ENCODE measurements around the gene RSPO3.

The RSPO3 gene

GRCh38 chr6:127083963-127084310 is 34.5 kb upstream of the RSPO3 start:
- Histone ChIP-seq H3K36me3 (ENCODE audit: control insufficient read depth, insufficient read depth, low read length) (no peaks in the 10 kb centered on the region), H3K4me3 (ENCODE audit: low read depth, low read length) (no peak overlapping the region)
- TF ChIP-seq CTCF (IDR thresholded peaks at IDR 0.05) = no peak

GRCh38 chr6:127085181-127085580 is 33.3 kb upstream of the RSPO3 start:
- Histone ChIP-seq H3K27me3 (ENCODE audit: control insufficient read depth, insufficient read depth, low read length) (no peaks in the 10 kb centered on the region), H3K79me2 (no peaks in the 10 kb centered on the region), H3K9me3 (ENCODE audit: control insufficient read depth, low read length) (no peaks in the 10 kb centered on the region), H3K9ac (no peak overlapping the region), H3K4me2 (ENCODE audit: low read length) (no peak overlapping the region), H3K4me1 (no peaks in the 10 kb centered on the region), H2AFZ (no peak overlapping the region), H3K36me3 (ENCODE audit: control insufficient read depth, insufficient read depth, low read length) (no peaks in the 10 kb centered on the region), H3K4me3 (ENCODE audit: low read depth, low read length) (no peak overlapping the region), H3K27ac (no peak overlapping the region)
- no peak for TF ChIP-seq CTCF (IDR thresholded peaks at IDR 0.05)

More at GRCh38 chr6:127083963-127084310, 34.5 kb upstream of the RSPO3 start:
- Histone ChIP-seq H3K4me2 (ENCODE audit: low read length) (no peak overlapping the region), H2AFZ (no peak overlapping the region), H3K79me2 (no peaks in the 10 kb centered on the region), H3K27ac (no peak overlapping the region), H3K9ac (no peak overlapping the region), H3K27me3 (ENCODE audit: control insufficient read depth, insufficient read depth, low read length) (no peaks in the 10 kb centered on the region), H3K4me1 (no peaks in the 10 kb centered on the region), H3K9me3 (ENCODE audit: control insufficient read depth, low read length) (no peaks in the 10 kb centered on the region)

- Histone ChIP-seq H3K79me2 (no peaks in the 10 kb centered on the region), H3K27ac (no peak overlapping the region), H3K27me3 (ENCODE audit: control insufficient read depth, insufficient read depth, low read length) (no peaks in the 10 kb centered on the region), H3K9me3 (ENCODE audit: control insufficient read depth, low read length) (no peaks in the 10 kb centered on the region), H3K4me1 (no peaks in the 10 kb centered on the region), H3K9ac (no peak overlapping the region), H3K4me3 (ENCODE audit: low read depth, low read length) (no peak overlapping the region), H2AFZ (no peak overlapping the region), H3K36me3 (ENCODE audit: control insufficient read depth, insufficient read depth, low read length) (no peaks in the 10 kb centered on the region), H3K4me2 (ENCODE audit: low read length) (no peak overlapping the region)
- TF ChIP-seq CTCF (IDR thresholded peaks at IDR 0.05) = no peak
Measured at GRCh38 chr6:127090051-127090450, 28.4 kb upstream of the RSPO3 start.

- Histone ChIP-seq H2AFZ (no peak overlapping the region), H3K9ac (no peak overlapping the region), H3K79me2 (no peaks in the 10 kb centered on the region), H3K27me3 (ENCODE audit: control insufficient read depth, insufficient read depth, low read length) (no peaks in the 10 kb centered on the region), H3K4me1 (no peaks in the 10 kb centered on the region), H3K9me3 (ENCODE audit: control insufficient read depth, low read length) (no peaks in the 10 kb centered on the region), H3K4me3 (ENCODE audit: low read depth, low read length) (no peak overlapping the region), H3K36me3 (ENCODE audit: control insufficient read depth, insufficient read depth, low read length) (no peaks in the 10 kb centered on the region), H3K27ac (no peak overlapping the region), H3K4me2 (ENCODE audit: low read length) (no peak overlapping the region)
- TF ChIP-seq CTCF (IDR thresholded peaks at IDR 0.05) = no peak
Measured at GRCh38 chr6:127092466-127092865, 26.0 kb upstream of the RSPO3 start.

- H3K9ac ChIP-seq = no peak overlapping the region
- H3K79me2 ChIP-seq = no peaks in the 10 kb centered on the region
- TF ChIP-seq CTCF (IDR thresholded peaks at IDR 0.05) = no peak
- no peaks in the 10 kb centered on the region for H3K4me1 ChIP-seq
- H3K4me2 ChIP-seq (ENCODE audit: low read length) = no peak overlapping the region
- no peak overlapping the region for H3K27ac ChIP-seq
- no peaks in the 10 kb centered on the region for H3K36me3 ChIP-seq (ENCODE audit: control insufficient read depth, insufficient read depth, low read length)
- H3K9me3 ChIP-seq (ENCODE audit: control insufficient read depth, low read length) = no peaks in the 10 kb centered on the region
- no peak overlapping the region for H3K4me3 ChIP-seq (ENCODE audit: low read depth, low read length)
- no peak overlapping the region for H2AFZ ChIP-seq
- no peaks in the 10 kb centered on the region for H3K27me3 ChIP-seq (ENCODE audit: control insufficient read depth, insufficient read depth, low read length)
Measured at GRCh38 chr6:127094791-127095190, 23.7 kb upstream of the RSPO3 start.
